Right lobe of liver (tissue), 6 donors: Measurements from ENCODE around the gene SEC22A. TPM values are rescaled to one million over a fixed set of nuclear protein-coding genes. Genes with fewer than 3 reads are reported as not detected.

ENCODE experiments used
- ATAC-seq, 4 donors: fragments of 200-7000 bp; cut with Tn5 transposase; one replicate each; pipeline ENCODE4 v1.9.1; 2020; ENCODE audit warnings: mild to moderate bottlenecking in 4 of 4, moderate library complexity in 4 of 4
- DNase-seq, 3 donors: peaks; one replicate each; pipeline ENCODE4 v3.0.0-alpha.2; 2020
- H3K27ac ChIP-seq, 3 donors: fragments of 200-600 bp; one replicate each; pipeline ENCODE4 v1.8.0; 2022
- H3K27me3 ChIP-seq, 2 donors: fragments of 200-600 bp; one replicate each; pipeline ENCODE4 v1.8.0; 2022
- H3K36me3 ChIP-seq, 4 donors: fragments of 200-600 bp; sonication (generic) in 1 of 4; one replicate each; pipeline versions ENCODE4 v1.5.1 to v1.8.0; 2017 to 2022; ENCODE audit warnings: control low read depth in 1 of 4
- H3K4me1 ChIP-seq, 4 donors: fragments of 200-600 bp; sonication (generic) in 1 of 4; one replicate each; pipeline versions ENCODE4 v1.5.1 to v1.8.0; 2017 to 2022; ENCODE audit warnings: control low read depth in 1 of 4
- H3K4me3 ChIP-seq, 3 donors: fragments of 200-600 bp; one replicate each; pipeline ENCODE4 v1.8.0; 2022
- H3K9me3 ChIP-seq, 4 donors: fragments of 200-600 bp; sonication (generic) in 1 of 4; one replicate each; pipeline versions ENCODE4 v1.5.1 to v1.8.0; 2017 to 2022; ENCODE audit warnings: control low read depth in 1 of 4
- CTCF ChIP-seq, 4 donors: fragments of 200-600 bp in 3 of 4; fragments of 450-650 bp in 1 of 4; IDR thresholded peaks; one replicate each; pipeline versions ENCODE4 v1.5.1 to v1.8.0; 2016 to 2022; ENCODE audit warnings: antibody characterized with exemption in 4 of 4, mild to moderate bottlenecking in 2 of 4
- POLR2A ChIP-seq: fragments of 450-650 bp; IDR thresholded peaks from one replicate; pipeline ENCODE4 v1.6.1; 2017; ENCODE audit warnings: antibody characterized with exemption, mild to moderate bottlenecking
- WGBS: methylation state at CpG from one replicate; pipeline ENCODE4 v1.1.6; 2018; ENCODE audit warnings: low coverage, low lambda C conversion rate; ENCODE audit not compliant: insufficient coverage; ENCODE audit errors: missing lambda C conversion rate; 5-methylcytosine and 5-hydroxymethylcytosine counted together
- intact Hi-C, 2 donors: fragments of 100-400 bp; cut with DNase I; formaldehyde crosslinking; loops; one replicate each; pipeline versions ENCODE4 v1.11.2 to v1.14.1; 2022
- total RNA-seq, 6 experiments: library from RNA; depleted of rRNA in 2 of 6; stranded (reverse); fragments of >200 nt in 2 of 6; fragmentation: NEBNext Ultra II Directional in 3 of 6; extraction: Animal tissue kit (Norgen Biotek cat#: 25700) in 3 of 6; gene quantifications; one replicate each; pipeline versions ENCODE4 v1.1.0 to v1.2.4, GENCODE V29; 2016 to 2023
- donor health status: DM: no; HTN: yes; CAD: no.
- donor health status: DM: no; HTN: no; CAD: no.
- donor health status: DM: no; HTN: no; CAD: no.
- donor health status: DM: no; HTN: yes; CAD: no.
- donor health status: DM: no; HTN: yes; CAD: no.

SEC22A gene
- total RNA-seq, 6 experiments from 2014 or later, result 7.5 to 24.9 (median 11.0) TPM

GRCh38 chr3:123256256-123256655 lies 54.5 kb downstream of the SEC22A start:
- Histone ChIP-seq H3K36me3 (peaks cover 0 to 3% (median 0%) of the 10 kb centered on the region in 4 donors), H3K4me3 (no peak overlapping the region), H3K9me3 (no peaks in the 10 kb centered on the region), H3K27ac (no peak overlapping the region), H3K27me3 (no peaks in the 10 kb centered on the region), H3K4me1 (no peaks in the 10 kb centered on the region)
- no peak for TF ChIP-seq POLR2A
- no peak for TF ChIP-seq CTCF (IDR thresholded peaks at IDR 0.05)
- DNase-seq (no peak), ATAC-seq (no peak)
- 77% methylated on average over 2 of the region's 2 CpGs for WGBS
- intact Hi-C loops, result loop anchor here (10.0 kb wide), 2 partner anchors 311 to 331 kb away; no protein-coding TSS in a partner anchor

GRCh38 chr3:123258359-123258758 lies 56.6 kb downstream of the SEC22A start:
- no peak for TF ChIP-seq CTCF (IDR thresholded peaks at IDR 0.05)
- no peak for TF ChIP-seq POLR2A
- intact Hi-C loops, result loop anchor here (10.0 kb wide), 2 partner anchors 314 to 334 kb away; no protein-coding TSS in a partner anchor

GRCh38 chr3:123258811-123259420 lies 57.2 kb downstream of the SEC22A start:
- TF ChIP-seq POLR2A, result no peak
- peak; percentile 63 to 81 (median 70) for TF ChIP-seq CTCF (IDR thresholded peaks at IDR 0.05)
- H3K4me1 ChIP-seq, result no peaks in the 10 kb centered on the region
- no peak overlapping the region for H3K4me3 ChIP-seq
- WGBS, result 55% methylated on average over 3 of the region's 3 CpGs
- H3K36me3 ChIP-seq, result no peaks in the 10 kb centered on the region
- DNase-seq (no peak), ATAC-seq (peak; percentile 89 to 96 (median 92))
- no peak overlapping the region for H3K27ac ChIP-seq
- H3K9me3 ChIP-seq, result no peaks in the 10 kb centered on the region
- intact Hi-C loops, result loop anchor here (10.0 kb wide), 2 partner anchors 314 to 334 kb away; no protein-coding TSS in a partner anchor
- H3K27me3 ChIP-seq, result no peaks in the 10 kb centered on the region

More at GRCh38 chr3:123258359-123258758, 56.6 kb downstream of the SEC22A start:
- no peak overlapping the region for H3K4me3 ChIP-seq
- ATAC-seq (no peak), DNase-seq (no peak)
- H3K27ac ChIP-seq, result no peak overlapping the region
- no peaks in the 10 kb centered on the region for H3K4me1 ChIP-seq
- H3K9me3 ChIP-seq, result no peaks in the 10 kb centered on the region
- no peaks in the 10 kb centered on the region for H3K27me3 ChIP-seq
- H3K36me3 ChIP-seq, result no peaks in the 10 kb centered on the region

GRCh38 chr3:123261666-123262065 lies 59.9 kb downstream of the SEC22A start:
- Histone ChIP-seq H3K9me3 (no peaks in the 10 kb centered on the region), H3K4me3 (no peak overlapping the region), H3K27me3 (no peaks in the 10 kb centered on the region), H3K27ac (no peak overlapping the region), H3K36me3 (no peaks in the 10 kb centered on the region), H3K4me1 (no peaks in the 10 kb centered on the region)
- WGBS, result 81% methylated on average over 3 of the region's 3 CpGs
- TF ChIP-seq CTCF (IDR thresholded peaks at IDR 0.05) (no peak), POLR2A (no peak)
- ATAC-seq (no peak), DNase-seq (no peak)
- intact Hi-C loops, result loop anchor here in 1 of 2 donors (10.0 kb wide), 1 partner anchor 317 kb away; no protein-coding TSS in a partner anchor
